ENCODE measurements around the gene PPFIA1. TPM values are rescaled to one million over a fixed set of nuclear protein-coding genes. Genes with fewer than 3 reads are reported as not detected.

Gene PPFIA1
- total RNA-seq, 1 experiment from 2014 or later = 75.1 TPM

DNA sequence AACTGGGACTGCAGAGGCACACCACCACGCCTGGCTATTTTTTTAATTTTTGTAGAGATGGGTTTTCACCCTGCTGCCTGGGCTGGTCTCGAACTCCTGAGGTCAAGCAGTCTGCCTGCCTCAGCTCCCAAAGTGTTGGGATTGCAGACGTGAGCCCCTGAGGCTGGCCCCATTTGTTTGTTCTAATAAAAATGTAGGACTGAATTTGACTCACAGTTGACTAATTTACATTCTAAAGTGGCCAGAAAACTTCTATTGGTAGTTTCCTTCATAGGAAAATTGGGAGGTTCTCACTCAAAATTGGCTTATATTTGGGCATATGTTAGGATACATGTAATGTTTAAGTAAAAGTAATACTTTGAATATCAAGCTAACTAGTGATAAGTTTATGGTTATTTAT is 35.0 kb downstream of the PPFIA1 start (continued):
- no peak for TF ChIP-seq ZNF263 (CRISPR knock-in tag; IDR thresholded peaks at IDR 0.05; ENCODE audit: low read depth)

DNA sequence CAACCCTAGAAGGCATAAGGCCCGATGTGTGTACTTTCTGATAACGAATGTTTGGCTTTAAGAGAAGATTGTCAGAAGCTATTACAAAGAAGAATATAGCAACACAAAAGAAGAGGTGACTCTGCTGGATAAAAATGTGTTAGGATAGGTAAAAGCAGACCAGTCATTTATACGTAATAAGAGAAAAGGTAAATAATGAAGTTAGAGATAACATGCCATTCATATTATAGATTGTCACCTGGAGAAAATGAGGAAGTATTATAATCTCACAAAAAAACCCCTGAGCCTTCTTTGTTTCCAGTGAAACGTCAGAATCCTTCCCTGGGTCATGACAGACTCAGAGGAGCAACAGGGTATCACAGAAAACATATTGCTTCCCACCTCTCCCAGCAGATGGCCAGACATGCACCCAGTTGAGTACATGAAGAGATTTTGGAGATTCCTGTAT is 36.1 kb downstream of the PPFIA1 start:
- CTCF ChIA-PET = no interaction called here
- no peak overlapping the region; the same call in 1 of the 2 replicates for H3K27ac Mint-ChIP-seq
- no peaks in the 10 kb centered on the region for H3K27me3 Mint-ChIP-seq (ENCODE audit: low read depth)
- ATAC-seq = no peak
- POLR2A ChIA-PET = no interaction called here
- no peak overlapping the region for H3K4me3 Mint-ChIP-seq
- TF ChIP-seq, protein P1, sequence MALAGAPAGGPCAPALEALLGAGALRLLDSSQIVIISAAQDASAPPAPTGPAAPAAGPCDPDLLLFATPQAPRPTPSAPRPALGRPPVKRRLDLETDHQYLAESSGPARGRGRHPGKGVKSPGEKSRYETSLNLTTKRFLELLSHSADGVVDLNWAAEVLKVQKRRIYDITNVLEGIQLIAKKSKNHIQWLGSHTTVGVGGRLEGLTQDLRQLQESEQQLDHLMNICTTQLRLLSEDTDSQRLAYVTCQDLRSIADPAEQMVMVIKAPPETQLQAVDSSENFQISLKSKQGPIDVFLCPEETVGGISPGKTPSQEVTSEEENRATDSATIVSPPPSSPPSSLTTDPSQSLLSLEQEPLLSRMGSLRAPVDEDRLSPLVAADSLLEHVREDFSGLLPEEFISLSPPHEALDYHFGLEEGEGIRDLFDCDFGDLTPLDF (CRISPR knock-in tag; IDR thresholded peaks at IDR 0.05) = no peak
- TF ChIP-seq USF1 (CRISPR knock-in tag; IDR thresholded peaks at IDR 0.05) (no peak), ZNF232 (CRISPR knock-in tag; IDR thresholded peaks at IDR 0.05) (no peak), RELA (CRISPR knock-in tag; IDR thresholded peaks at IDR 0.05; ENCODE audit: borderline replicate concordance) (no peak), PRRX2 (CRISPR knock-in tag; IDR thresholded peaks at IDR 0.05) (no peak), ZNF263 (CRISPR knock-in tag; IDR thresholded peaks at IDR 0.05; ENCODE audit: low read depth) (no peak), JUN (CRISPR knock-in tag; IDR thresholded peaks at IDR 0.05) (no peak)
- TF ChIP-seq, protein P2, sequence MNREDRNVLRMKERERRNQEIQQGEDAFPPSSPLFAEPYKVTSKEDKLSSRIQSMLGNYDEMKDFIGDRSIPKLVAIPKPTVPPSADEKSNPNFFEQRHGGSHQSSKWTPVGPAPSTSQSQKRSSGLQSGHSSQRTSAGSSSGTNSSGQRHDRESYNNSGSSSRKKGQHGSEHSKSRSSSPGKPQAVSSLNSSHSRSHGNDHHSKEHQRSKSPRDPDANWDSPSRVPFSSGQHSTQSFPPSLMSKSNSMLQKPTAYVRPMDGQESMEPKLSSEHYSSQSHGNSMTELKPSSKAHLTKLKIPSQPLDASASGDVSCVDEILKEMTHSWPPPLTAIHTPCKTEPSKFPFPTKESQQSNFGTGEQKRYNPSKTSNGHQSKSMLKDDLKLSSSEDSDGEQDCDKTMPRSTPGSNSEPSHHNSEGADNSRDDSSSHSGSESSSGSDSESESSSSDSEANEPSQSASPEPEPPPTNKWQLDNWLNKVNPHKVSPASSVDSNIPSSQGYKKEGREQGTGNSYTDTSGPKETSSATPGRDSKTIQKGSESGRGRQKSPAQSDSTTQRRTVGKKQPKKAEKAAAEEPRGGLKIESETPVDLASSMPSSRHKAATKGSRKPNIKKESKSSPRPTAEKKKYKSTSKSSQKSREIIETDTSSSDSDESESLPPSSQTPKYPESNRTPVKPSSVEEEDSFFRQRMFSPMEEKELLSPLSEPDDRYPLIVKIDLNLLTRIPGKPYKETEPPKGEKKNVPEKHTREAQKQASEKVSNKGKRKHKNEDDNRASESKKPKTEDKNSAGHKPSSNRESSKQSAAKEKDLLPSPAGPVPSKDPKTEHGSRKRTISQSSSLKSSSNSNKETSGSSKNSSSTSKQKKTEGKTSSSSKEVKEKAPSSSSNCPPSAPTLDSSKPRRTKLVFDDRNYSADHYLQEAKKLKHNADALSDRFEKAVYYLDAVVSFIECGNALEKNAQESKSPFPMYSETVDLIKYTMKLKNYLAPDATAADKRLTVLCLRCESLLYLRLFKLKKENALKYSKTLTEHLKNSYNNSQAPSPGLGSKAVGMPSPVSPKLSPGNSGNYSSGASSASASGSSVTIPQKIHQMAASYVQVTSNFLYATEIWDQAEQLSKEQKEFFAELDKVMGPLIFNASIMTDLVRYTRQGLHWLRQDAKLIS (CRISPR knock-in tag; IDR thresholded peaks at IDR 0.05; ENCODE audit: borderline replicate concordance) = no peak
- no peaks in the 10 kb centered on the region for H3K9me3 Mint-ChIP-seq
- H3K4me1 Mint-ChIP-seq = peaks cover 34% of the 10 kb centered on the region
- no peak for DNase-seq (ENCODE audit: low spot score)
- H3K36me3 Mint-ChIP-seq = peaks cover 20% of the 10 kb centered on the region

DNA sequence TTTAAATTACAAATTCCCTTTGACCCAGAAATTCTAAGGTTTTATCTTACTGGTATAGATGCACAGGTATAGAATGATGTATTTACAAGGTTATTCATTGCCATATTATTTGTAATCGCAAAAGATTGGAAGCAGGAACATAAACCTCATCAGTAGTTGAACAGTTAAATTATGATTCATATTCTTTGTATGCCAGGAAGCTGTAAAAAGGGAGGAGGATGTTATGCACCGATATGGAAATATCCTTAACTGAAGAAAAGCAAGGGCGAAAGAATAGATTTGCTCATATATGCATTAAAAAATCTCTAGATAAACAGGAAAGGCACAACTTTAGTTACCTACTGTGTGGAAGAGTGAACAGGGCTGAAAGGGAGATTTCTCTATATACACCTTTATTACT is 36.7 kb downstream of the PPFIA1 start:
- peak overlapping the region; percentile 57; the same call in 1 of the 2 replicates for H3K27ac Mint-ChIP-seq
- peaks cover 33% of the 10 kb centered on the region for H3K4me1 Mint-ChIP-seq
- ChIA-PET CTCF (no interaction called here), POLR2A (no interaction called here)
- no peaks in the 10 kb centered on the region for H3K27me3 Mint-ChIP-seq (ENCODE audit: low read depth)
- DNase-seq (ENCODE audit: low spot score) (no peak), ATAC-seq (no peak)
- no peaks in the 10 kb centered on the region for H3K9me3 Mint-ChIP-seq
- H3K36me3 Mint-ChIP-seq = peaks cover 20% of the 10 kb centered on the region
- H3K4me3 Mint-ChIP-seq = no peak overlapping the region
- TF ChIP-seq, protein P3, sequence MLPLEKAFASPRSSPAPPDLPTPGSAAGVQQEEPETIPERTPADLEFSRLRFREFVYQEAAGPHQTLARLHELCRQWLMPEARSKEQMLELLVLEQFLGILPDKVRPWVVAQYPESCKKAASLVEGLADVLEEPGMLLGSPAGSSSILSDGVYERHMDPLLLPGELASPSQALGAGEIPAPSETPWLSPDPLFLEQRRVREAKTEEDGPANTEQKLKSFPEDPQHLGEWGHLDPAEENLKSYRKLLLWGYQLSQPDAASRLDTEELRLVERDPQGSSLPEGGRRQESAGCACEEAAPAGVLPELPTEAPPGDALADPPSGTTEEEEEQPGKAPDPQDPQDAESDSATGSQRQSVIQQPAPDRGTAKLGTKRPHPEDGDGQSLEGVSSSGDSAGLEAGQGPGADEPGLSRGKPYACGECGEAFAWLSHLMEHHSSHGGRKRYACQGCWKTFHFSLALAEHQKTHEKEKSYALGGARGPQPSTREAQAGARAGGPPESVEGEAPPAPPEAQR (CRISPR knock-in tag; IDR thresholded peaks at IDR 0.05) = no peak
- TF ChIP-seq, protein P4, sequence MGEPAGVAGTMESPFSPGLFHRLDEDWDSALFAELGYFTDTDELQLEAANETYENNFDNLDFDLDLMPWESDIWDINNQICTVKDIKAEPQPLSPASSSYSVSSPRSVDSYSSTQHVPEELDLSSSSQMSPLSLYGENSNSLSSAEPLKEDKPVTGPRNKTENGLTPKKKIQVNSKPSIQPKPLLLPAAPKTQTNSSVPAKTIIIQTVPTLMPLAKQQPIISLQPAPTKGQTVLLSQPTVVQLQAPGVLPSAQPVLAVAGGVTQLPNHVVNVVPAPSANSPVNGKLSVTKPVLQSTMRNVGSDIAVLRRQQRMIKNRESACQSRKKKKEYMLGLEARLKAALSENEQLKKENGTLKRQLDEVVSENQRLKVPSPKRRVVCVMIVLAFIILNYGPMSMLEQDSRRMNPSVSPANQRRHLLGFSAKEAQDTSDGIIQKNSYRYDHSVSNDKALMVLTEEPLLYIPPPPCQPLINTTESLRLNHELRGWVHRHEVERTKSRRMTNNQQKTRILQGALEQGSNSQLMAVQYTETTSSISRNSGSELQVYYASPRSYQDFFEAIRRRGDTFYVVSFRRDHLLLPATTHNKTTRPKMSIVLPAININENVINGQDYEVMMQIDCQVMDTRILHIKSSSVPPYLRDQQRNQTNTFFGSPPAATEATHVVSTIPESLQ (CRISPR knock-in tag; IDR thresholded peaks at IDR 0.05) = no peak
- TF ChIP-seq SOX15 (CRISPR knock-in tag; IDR thresholded peaks at IDR 0.05) (no peak), E2F4 (CRISPR knock-in tag; IDR thresholded peaks at IDR 0.05; ENCODE audit: borderline replicate concordance, low read depth) (no peak), ESRRA (CRISPR knock-in tag; IDR thresholded peaks at IDR 0.05; ENCODE audit: borderline replicate concordance) (no peak), ZNF232 (CRISPR knock-in tag; IDR thresholded peaks at IDR 0.05) (no peak), IRF1 (CRISPR knock-in tag; IDR thresholded peaks at IDR 0.05) (no peak)
- TF ChIP-seq, protein P5, sequence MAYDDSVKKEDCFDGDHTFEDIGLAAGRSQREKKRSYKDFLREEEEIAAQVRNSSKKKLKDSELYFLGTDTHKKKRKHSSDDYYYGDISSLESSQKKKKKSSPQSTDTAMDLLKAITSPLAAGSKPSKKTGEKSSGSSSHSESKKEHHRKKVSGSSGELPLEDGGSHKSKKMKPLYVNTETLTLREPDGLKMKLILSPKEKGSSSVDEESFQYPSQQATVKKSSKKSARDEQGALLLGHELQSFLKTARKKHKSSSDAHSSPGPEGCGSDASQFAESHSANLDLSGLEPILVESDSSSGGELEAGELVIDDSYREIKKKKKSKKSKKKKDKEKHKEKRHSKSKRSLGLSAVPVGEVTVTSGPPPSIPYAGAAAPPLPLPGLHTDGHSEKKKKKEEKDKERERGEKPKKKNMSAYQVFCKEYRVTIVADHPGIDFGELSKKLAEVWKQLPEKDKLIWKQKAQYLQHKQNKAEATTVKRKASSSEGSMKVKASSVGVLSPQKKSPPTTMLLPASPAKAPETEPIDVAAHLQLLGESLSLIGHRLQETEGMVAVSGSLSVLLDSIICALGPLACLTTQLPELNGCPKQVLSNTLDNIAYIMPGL (CRISPR knock-in tag; IDR thresholded peaks at IDR 0.05) = no peak
- TF ChIP-seq, protein P6, sequence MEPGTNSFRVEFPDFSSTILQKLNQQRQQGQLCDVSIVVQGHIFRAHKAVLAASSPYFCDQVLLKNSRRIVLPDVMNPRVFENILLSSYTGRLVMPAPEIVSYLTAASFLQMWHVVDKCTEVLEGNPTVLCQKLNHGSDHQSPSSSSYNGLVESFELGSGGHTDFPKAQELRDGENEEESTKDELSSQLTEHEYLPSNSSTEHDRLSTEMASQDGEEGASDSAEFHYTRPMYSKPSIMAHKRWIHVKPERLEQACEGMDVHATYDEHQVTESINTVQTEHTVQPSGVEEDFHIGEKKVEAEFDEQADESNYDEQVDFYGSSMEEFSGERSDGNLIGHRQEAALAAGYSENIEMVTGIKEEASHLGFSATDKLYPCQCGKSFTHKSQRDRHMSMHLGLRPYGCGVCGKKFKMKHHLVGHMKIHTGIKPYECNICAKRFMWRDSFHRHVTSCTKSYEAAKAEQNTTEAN (CRISPR knock-in tag; IDR thresholded peaks at IDR 0.05) = no peak
- TF ChIP-seq, protein P7, sequence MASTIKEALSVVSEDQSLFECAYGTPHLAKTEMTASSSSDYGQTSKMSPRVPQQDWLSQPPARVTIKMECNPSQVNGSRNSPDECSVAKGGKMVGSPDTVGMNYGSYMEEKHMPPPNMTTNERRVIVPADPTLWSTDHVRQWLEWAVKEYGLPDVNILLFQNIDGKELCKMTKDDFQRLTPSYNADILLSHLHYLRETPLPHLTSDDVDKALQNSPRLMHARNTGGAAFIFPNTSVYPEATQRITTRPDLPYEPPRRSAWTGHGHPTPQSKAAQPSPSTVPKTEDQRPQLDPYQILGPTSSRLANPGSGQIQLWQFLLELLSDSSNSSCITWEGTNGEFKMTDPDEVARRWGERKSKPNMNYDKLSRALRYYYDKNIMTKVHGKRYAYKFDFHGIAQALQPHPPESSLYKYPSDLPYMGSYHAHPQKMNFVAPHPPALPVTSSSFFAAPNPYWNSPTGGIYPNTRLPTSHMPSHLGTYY (CRISPR knock-in tag; IDR thresholded peaks at IDR 0.05) = no peak

All from WTC11 (cell line).